ENCODE data around the gene C21orf91. TPM values are rescaled to one million over a fixed set of nuclear protein-coding genes. Genes with fewer than 3 reads are reported as not detected.

C21orf91 gene
- total and polyA plus RNA-seq, 9 of the 15 experiments (the other 6 are each of a cell fraction or from before 2014, with no cell fraction given): 3.9 to 14.1 (median 12.1) TPM

DNA sequence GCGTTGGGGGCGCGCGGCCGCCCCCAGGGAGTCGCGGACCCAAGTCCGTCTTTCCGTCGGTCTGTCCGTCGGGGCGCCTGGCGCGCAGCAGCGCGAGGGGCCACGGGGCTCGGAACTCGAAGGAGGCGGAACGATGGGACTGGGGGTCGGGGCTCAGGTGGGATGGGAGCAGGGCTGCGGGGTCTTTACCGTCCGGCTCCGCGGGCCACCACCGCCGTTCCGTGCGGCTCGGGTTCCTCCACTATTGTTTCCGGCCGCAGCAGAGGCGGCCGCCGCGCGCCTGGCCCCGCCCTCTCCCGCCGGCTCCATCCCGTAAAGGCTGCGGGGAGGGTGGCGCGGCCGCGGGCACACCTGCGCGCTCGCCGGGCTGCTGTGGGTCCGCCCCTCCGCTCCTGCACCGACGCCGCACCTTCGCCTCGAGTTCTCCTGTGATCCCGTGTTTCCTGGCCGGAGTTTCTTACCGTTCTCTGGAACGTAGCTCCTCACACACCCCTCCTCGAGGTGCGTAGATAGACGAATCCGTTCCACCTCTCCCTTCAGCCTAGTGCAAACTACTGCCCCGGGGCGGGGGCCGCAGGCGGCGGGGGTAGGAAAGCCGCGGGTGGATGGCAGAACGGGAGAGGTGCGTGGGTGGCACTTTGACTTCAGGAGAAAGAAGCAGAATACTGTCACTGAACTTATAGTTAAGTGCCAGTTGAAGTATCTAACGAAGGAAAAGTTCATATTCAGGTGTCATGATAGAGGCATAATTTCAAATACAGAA lies at the start of gene C21orf91 (continued):
- TF ChIP-seq CREM (IDR thresholded peaks at IDR 0.05; ENCODE audit: low read depth) (peak; percentile 8; the same call in 1 of the 2 replicates), KDM5B (IDR thresholded peaks at IDR 0.05; ENCODE audit: insufficient replicate concordance, low read depth, low read length) (peak; percentile 91), GABPA (tag; conservative IDR thresholded peaks at IDR 0.05; ENCODE audit: low read depth) (peak; percentile 82), ATF7 (IDR thresholded peaks at IDR 0.05) (peak; percentile 100), ELF1 (tag; IDR thresholded peaks at IDR 0.05) (peak; percentile 11; the same call in 1 of the 2 replicates), NR2C2 (CRISPR knock-in tag; IDR thresholded peaks at IDR 0.05) (no peak), NR2C2 (tag; IDR thresholded peaks at IDR 0.05) (peak; percentile 63; the same call in 1 of the 2 replicates), XRCC5 (IDR thresholded peaks at IDR 0.05; ENCODE audit: low read depth, low read length) (peak; percentile 68; the same call in 1 of the 2 replicates), NR1H2 (CRISPR knock-in tag; IDR thresholded peaks at IDR 0.05) (0 out of 2 replicates have a peak, but pooled peaks have one; percentile 78)
- TF ChIP-seq, protein P1, sequence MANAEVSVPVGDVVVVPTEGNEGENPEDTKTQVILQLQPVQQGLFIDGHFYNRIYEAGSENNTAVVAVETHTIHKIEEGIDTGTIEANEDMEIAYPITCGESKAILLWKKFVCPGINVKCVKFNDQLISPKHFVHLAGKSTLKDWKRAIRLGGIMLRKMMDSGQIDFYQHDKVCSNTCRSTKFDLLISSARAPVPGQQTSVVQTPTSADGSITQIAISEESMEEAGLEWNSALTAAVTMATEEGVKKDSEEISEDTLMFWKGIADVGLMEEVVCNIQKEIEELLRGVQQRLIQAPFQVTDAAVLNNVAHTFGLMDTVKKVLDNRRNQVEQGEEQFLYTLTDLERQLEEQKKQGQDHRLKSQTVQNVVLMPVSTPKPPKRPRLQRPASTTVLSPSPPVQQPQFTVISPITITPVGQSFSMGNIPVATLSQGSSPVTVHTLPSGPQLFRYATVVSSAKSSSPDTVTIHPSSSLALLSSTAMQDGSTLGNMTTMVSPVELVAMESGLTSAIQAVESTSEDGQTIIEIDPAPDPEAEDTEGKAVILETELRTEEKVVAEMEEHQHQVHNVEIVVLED (CRISPR knock-in tag; IDR thresholded peaks at IDR 0.05): peak; percentile 49; the same call in 1 of the 2 replicates
- TF ChIP-seq, protein P2, sequence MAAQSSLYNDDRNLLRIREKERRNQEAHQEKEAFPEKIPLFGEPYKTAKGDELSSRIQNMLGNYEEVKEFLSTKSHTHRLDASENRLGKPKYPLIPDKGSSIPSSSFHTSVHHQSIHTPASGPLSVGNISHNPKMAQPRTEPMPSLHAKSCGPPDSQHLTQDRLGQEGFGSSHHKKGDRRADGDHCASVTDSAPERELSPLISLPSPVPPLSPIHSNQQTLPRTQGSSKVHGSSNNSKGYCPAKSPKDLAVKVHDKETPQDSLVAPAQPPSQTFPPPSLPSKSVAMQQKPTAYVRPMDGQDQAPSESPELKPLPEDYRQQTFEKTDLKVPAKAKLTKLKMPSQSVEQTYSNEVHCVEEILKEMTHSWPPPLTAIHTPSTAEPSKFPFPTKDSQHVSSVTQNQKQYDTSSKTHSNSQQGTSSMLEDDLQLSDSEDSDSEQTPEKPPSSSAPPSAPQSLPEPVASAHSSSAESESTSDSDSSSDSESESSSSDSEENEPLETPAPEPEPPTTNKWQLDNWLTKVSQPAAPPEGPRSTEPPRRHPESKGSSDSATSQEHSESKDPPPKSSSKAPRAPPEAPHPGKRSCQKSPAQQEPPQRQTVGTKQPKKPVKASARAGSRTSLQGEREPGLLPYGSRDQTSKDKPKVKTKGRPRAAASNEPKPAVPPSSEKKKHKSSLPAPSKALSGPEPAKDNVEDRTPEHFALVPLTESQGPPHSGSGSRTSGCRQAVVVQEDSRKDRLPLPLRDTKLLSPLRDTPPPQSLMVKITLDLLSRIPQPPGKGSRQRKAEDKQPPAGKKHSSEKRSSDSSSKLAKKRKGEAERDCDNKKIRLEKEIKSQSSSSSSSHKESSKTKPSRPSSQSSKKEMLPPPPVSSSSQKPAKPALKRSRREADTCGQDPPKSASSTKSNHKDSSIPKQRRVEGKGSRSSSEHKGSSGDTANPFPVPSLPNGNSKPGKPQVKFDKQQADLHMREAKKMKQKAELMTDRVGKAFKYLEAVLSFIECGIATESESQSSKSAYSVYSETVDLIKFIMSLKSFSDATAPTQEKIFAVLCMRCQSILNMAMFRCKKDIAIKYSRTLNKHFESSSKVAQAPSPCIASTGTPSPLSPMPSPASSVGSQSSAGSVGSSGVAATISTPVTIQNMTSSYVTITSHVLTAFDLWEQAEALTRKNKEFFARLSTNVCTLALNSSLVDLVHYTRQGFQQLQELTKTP (IDR thresholded peaks at IDR 0.05; ENCODE audit: low read depth in 1 of 2, partially characterized antibody in 2 of 2): peak in 1 of 2 experiments; percentile 24
- TF ChIP-seq, protein P3, sequence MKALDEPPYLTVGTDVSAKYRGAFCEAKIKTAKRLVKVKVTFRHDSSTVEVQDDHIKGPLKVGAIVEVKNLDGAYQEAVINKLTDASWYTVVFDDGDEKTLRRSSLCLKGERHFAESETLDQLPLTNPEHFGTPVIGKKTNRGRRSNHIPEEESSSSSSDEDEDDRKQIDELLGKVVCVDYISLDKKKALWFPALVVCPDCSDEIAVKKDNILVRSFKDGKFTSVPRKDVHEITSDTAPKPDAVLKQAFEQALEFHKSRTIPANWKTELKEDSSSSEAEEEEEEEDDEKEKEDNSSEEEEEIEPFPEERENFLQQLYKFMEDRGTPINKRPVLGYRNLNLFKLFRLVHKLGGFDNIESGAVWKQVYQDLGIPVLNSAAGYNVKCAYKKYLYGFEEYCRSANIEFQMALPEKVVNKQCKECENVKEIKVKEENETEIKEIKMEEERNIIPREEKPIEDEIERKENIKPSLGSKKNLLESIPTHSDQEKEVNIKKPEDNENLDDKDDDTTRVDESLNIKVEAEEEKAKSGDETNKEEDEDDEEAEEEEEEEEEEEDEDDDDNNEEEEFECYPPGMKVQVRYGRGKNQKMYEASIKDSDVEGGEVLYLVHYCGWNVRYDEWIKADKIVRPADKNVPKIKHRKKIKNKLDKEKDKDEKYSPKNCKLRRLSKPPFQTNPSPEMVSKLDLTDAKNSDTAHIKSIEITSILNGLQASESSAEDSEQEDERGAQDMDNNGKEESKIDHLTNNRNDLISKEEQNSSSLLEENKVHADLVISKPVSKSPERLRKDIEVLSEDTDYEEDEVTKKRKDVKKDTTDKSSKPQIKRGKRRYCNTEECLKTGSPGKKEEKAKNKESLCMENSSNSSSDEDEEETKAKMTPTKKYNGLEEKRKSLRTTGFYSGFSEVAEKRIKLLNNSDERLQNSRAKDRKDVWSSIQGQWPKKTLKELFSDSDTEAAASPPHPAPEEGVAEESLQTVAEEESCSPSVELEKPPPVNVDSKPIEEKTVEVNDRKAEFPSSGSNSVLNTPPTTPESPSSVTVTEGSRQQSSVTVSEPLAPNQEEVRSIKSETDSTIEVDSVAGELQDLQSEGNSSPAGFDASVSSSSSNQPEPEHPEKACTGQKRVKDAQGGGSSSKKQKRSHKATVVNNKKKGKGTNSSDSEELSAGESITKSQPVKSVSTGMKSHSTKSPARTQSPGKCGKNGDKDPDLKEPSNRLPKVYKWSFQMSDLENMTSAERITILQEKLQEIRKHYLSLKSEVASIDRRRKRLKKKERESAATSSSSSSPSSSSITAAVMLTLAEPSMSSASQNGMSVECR (CRISPR knock-in tag; IDR thresholded peaks at IDR 0.05): peak; percentile 36; the same call in 1 of the 2 replicates
- TF ChIP-seq, protein P4, sequence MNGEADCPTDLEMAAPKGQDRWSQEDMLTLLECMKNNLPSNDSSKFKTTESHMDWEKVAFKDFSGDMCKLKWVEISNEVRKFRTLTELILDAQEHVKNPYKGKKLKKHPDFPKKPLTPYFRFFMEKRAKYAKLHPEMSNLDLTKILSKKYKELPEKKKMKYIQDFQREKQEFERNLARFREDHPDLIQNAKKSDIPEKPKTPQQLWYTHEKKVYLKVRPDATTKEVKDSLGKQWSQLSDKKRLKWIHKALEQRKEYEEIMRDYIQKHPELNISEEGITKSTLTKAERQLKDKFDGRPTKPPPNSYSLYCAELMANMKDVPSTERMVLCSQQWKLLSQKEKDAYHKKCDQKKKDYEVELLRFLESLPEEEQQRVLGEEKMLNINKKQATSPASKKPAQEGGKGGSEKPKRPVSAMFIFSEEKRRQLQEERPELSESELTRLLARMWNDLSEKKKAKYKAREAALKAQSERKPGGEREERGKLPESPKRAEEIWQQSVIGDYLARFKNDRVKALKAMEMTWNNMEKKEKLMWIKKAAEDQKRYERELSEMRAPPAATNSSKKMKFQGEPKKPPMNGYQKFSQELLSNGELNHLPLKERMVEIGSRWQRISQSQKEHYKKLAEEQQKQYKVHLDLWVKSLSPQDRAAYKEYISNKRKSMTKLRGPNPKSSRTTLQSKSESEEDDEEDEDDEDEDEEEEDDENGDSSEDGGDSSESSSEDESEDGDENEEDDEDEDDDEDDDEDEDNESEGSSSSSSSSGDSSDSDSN (IDR thresholded peaks at IDR 0.05; ENCODE audit: borderline replicate concordance in 1 of 2, low read depth in 2 of 2, low read length in 2 of 2): peak in 1 of 2 experiments; percentile 15; a peak in 1 of 4 replicates
